Brain microvascular endothelial cell (primary cell): ENCODE measurements around the gene PARVB.

ENCODE experiments used
- DNase-seq: peaks from one replicate; pipeline ENCODE4 v3.0.0-alpha.2; 2020
- H3K27ac ChIP-seq: fragments of 250-450 bp; sonication (Bioruptor Pico); 2 replicates; pipeline ENCODE4 v1.5.1; 2020; ENCODE audit warnings: mild to moderate bottlenecking, moderate library complexity
- H3K27me3 ChIP-seq: fragments of 250-450 bp; sonication (Bioruptor Pico); replicated peaks from 2 replicates; pipeline ENCODE4 v1.5.1; 2020; ENCODE audit warnings: mild to moderate bottlenecking
- H3K36me3 ChIP-seq: fragments of 250-450 bp; sonication (Bioruptor Pico); replicated peaks from 2 replicates; pipeline ENCODE4 v1.5.1; 2020; ENCODE audit warnings: mild to moderate bottlenecking
- H3K4me3 ChIP-seq: 2 replicates; pipeline ENCODE4 v1.5.1; 2011; ENCODE audit warnings: low read depth, mild to moderate bottlenecking, control low read depth, low read length, moderate library complexity
- in situ Hi-C: cut with HindIII; loops from 2 replicates; pipeline ENCODE4 v1.10.0; 2017; ENCODE audit warnings: low sequenced_read_pairs, low pct_ligation_motif_present
- TF ChIP-seq, protein P1 (sequence below): IDR thresholded peaks from 2 replicates; pipeline ENCODE4 v1.5.1; 2011; ENCODE audit warnings: low read depth, mild to moderate bottlenecking, moderate library complexity, low read length, control low read depth, inconsistent platforms; ENCODE audit errors: missing control alignments

PARVB gene

DNA sequence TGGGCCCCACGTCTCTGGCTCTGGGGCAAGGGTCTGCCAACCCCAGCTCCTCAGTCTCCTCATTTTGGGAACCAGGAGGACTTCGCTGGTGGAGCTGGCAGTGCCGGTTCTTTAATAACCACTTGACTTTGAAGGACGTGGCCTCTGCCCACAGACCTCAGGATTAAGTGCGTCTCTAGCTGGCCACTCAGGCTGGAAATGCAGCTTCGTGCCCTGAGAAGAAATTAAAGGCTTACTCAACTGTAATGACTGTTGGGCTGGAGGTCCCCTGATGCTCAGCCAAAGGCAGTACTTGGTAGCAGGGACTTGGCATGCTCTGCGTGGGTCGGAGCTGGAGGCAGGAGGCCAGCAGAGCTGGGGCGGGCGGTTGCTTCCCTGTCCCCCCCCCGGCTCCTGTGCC is 139.9 kb downstream of the PARVB start:
- in situ Hi-C loops, result no loop called here
- no peaks in the 10 kb centered on the region for H3K36me3 ChIP-seq
- TF ChIP-seq, protein P1, sequence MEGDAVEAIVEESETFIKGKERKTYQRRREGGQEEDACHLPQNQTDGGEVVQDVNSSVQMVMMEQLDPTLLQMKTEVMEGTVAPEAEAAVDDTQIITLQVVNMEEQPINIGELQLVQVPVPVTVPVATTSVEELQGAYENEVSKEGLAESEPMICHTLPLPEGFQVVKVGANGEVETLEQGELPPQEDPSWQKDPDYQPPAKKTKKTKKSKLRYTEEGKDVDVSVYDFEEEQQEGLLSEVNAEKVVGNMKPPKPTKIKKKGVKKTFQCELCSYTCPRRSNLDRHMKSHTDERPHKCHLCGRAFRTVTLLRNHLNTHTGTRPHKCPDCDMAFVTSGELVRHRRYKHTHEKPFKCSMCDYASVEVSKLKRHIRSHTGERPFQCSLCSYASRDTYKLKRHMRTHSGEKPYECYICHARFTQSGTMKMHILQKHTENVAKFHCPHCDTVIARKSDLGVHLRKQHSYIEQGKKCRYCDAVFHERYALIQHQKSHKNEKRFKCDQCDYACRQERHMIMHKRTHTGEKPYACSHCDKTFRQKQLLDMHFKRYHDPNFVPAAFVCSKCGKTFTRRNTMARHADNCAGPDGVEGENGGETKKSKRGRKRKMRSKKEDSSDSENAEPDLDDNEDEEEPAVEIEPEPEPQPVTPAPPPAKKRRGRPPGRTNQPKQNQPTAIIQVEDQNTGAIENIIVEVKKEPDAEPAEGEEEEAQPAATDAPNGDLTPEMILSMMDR, result no peak
- H3K4me3 ChIP-seq, result no peak overlapping the region
- no peak for DNase-seq
- H3K27ac ChIP-seq, result no peak overlapping the region
- no peaks in the 10 kb centered on the region for H3K27me3 ChIP-seq

DNA sequence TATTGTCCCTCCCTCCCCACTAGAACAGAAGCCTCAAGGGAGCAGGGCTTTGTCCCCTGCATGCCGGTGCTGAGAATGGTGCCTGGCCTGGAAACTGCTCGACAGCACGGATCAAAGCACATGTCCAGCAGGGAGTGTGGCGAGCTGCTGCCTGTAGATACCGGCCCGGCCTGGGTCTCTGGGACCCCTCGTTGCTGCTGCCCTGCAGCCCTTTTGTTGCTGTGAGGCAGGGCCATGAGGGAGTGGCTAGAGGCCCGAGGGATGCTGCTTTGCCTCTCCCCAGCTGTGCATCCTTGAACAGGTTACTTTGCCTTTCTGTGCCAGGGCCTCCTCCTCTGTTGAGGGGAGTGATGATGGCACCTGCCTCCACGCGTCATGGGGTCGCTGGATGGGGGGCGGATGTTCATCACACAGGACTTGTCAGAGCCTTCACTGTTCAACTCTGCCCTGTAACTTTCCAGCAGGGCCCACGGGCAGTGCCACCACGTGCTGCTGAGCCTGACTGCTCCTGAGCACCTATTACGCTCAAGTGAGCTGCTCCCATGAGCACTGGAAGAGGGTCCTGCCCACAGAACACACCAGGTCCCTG is 141.3 kb downstream of the PARVB start:
- no peaks in the 10 kb centered on the region for H3K27me3 ChIP-seq
- no peak overlapping the region for H3K4me3 ChIP-seq
- in situ Hi-C loops, result no loop called here
- H3K36me3 ChIP-seq, result no peaks in the 10 kb centered on the region
- H3K27ac ChIP-seq, result no peak overlapping the region
- no peak for DNase-seq
- TF ChIP-seq, protein P1, result no peak

DNA sequence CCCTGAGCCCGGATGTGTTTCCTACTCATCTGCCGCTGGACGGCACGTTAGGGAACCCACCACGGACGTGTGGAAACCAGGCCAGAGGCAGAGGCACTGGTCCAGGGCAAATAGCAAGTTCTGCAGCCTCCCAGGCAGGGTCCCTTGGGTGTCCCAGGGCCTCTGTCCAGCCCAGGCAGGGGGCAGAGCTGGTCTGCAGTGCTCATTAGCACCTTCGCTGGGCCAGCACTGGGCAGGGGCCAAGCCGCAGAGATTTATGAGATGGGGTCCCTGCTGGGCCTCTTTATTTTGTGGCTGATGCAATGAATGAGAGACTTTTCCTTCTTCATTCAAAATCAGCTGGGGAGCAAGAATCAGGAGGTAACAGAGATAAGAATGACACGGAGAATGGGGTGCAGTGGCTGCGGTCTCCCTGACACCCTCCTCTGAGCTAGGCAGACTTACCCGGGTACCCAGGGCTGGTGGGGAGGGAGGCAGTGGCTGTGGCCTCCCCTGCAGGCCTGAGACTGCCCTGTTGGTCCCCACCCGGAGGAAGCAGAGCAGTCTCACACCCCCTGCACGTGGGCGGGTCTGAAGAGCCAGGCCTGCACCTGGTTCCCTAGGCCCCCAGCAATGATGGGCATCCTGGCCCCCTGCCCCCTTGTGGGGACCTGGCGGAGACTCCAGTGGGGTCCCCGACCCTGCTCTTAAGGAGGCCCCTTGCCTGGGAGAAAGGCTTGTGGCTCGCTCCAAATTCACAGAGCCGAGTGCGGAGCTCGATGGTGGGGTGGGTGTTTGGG is 142.6 kb downstream of the PARVB start:
- H3K36me3 ChIP-seq, result no peaks in the 10 kb centered on the region
- no peak overlapping the region for H3K27ac ChIP-seq
- DNase-seq, result no peak
- in situ Hi-C loops, result no loop called here
- H3K4me3 ChIP-seq, result no peak overlapping the region
- no peaks in the 10 kb centered on the region for H3K27me3 ChIP-seq
- TF ChIP-seq, protein P1, result no peak

DNA sequence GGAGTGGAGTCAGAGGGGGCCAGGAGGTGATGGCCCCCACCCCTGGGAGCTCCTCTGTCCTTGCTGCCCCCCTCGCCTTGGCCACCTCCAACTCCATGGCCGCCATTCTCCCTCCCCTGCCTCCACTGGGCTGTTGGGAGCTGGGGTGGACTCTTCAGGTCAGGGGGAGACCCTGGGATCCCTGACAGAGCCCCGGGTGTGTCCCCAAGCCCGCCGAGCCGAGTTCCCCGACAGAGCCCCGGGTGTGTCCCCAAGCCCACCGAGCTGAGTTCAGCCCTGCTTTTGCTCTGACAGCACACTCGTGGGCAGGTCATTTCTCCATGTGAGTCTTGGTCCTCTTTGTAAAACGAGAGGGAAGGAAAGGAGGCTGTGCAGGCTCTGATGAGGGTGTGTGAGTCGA is 143.4 kb downstream of the PARVB start:
- TF ChIP-seq, protein P1, result no peak
- no peak for DNase-seq
- in situ Hi-C loops, result no loop called here
- no peak overlapping the region for H3K4me3 ChIP-seq
- H3K36me3 ChIP-seq, result no peaks in the 10 kb centered on the region
- no peak overlapping the region for H3K27ac ChIP-seq
- H3K27me3 ChIP-seq, result no peaks in the 10 kb centered on the region

DNA sequence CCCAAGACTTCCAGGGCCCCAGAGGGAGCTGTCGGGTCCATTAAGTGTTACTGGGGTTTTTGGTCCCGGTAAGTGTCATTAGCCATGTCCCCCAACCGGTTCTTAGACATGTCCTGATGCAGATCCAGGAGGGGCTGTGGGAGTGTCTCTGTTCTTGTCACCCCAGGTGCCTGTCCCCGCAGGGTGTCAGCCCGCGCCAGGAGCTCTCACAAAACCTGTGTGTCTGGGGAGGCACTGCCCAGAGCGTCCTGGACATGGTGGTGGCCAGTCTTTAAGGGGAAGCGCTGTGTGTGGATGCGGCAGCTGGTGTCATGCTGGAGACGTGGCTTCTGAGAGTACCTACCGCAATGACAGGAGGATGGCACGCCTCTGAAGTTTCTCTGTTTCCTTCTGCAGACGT is 144.1 kb downstream of the PARVB start:
- Histone ChIP-seq H3K36me3 (no peaks in the 10 kb centered on the region), H3K4me3 (no peak overlapping the region), H3K27me3 (no peaks in the 10 kb centered on the region), H3K27ac (no peak overlapping the region)
- TF ChIP-seq, protein P1, result no peak
- in situ Hi-C loops, result no loop called here
- no peak for DNase-seq

DNA sequence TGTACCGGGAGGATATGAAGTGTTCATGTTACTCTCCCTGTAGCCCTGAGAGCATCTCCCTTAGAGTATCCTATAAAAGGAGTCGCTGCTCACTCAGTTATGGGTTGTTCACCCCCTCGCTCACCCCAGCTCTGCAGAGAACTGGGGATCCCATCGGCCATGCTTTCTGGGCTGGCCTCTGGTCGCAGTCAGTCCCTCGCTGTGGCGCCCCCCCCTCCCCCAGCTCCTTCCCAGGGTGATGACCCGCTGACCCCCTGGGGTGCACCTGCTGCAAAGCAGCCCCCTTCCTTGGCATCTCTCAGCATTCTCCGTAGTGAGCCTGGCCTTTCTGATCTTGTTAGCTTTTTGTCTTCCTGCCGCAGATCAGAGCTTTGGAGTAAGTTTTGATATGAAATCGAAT is 146.4 kb downstream of the PARVB start:
- H3K27me3 ChIP-seq, result no peaks in the 10 kb centered on the region
- no peak for DNase-seq
- H3K36me3 ChIP-seq, result no peaks in the 10 kb centered on the region
- in situ Hi-C loops, result no loop called here
- TF ChIP-seq, protein P1, result no peak
- no peak overlapping the region for H3K4me3 ChIP-seq
- H3K27ac ChIP-seq, result no peak overlapping the region
